AG09319 (cell line): Measurements from ENCODE around the gene UBR7.

Source experiments
- DNase-seq: peaks from one replicate; pipeline ENCODE4 v3.0.0-alpha.2; 2010; ENCODE audit warnings: low read depth; ENCODE audit errors: extremely low read depth
- TF ChIP-seq, protein P1 (sequence below): IDR thresholded peaks from 2 replicates; pipeline ENCODE4 v1.5.1; 2011; ENCODE audit warnings: low read depth, mild to moderate bottlenecking, inconsistent platforms, low read length, moderate library complexity

The UBR7 gene

DNA sequence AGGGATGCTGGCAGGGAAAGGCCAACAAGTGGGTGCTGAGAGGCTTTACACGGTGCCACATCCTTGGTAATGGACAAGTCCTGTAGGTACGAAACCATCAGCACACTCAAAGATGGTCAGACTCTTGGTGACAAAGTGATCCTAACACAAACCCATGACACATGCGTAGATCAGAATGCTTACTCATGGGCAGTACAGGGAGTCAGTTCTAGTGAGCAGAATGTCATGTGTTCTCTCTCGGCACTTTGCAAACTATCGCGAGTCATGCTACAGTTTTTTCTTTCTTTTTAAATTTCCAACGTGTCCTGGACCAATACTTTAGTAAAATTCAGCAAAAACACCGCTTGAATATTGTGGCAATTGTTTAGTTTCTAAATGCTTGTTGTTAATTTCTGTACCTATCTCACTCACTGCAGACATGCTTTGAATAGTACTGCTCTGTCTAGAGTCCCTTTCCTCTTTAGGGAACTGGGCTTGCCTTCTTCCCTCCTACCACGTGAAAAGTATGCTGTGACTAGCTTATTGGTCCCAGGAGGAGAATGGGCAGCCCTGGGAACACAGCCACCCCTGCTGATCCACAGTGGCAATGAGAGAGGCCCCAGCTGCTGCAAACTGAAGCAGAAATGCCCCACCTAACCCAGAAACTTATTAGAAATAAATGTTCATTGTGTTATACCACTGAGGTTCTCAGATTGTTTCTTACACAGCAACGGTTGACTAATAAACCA lies 62.4 kb downstream of the UBR7 start:
- no peak for DNase-seq
- TF ChIP-seq, protein P1, sequence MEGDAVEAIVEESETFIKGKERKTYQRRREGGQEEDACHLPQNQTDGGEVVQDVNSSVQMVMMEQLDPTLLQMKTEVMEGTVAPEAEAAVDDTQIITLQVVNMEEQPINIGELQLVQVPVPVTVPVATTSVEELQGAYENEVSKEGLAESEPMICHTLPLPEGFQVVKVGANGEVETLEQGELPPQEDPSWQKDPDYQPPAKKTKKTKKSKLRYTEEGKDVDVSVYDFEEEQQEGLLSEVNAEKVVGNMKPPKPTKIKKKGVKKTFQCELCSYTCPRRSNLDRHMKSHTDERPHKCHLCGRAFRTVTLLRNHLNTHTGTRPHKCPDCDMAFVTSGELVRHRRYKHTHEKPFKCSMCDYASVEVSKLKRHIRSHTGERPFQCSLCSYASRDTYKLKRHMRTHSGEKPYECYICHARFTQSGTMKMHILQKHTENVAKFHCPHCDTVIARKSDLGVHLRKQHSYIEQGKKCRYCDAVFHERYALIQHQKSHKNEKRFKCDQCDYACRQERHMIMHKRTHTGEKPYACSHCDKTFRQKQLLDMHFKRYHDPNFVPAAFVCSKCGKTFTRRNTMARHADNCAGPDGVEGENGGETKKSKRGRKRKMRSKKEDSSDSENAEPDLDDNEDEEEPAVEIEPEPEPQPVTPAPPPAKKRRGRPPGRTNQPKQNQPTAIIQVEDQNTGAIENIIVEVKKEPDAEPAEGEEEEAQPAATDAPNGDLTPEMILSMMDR, result no peak

DNA sequence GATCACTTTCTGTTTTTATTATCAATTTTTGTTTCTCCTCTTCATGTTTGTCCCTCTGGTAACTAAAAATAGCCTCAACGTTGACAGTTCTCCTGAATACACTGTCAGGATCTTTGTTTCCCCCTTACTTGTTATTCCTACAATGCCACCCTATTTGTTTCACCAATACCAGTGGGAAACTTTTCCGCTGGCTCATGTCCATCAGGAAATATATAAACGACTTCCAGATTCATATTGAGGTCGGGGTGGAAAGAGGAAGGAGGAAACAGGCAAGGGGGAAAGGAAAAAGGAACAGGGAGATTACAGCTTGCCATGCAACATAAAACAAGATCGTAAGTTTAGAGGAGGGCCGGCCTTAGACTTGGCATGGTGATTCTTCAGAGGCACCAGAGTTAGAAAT lies 64.1 kb downstream of the UBR7 start:
- TF ChIP-seq, protein P1, result no peak
- DNase-seq, result no peak

DNA sequence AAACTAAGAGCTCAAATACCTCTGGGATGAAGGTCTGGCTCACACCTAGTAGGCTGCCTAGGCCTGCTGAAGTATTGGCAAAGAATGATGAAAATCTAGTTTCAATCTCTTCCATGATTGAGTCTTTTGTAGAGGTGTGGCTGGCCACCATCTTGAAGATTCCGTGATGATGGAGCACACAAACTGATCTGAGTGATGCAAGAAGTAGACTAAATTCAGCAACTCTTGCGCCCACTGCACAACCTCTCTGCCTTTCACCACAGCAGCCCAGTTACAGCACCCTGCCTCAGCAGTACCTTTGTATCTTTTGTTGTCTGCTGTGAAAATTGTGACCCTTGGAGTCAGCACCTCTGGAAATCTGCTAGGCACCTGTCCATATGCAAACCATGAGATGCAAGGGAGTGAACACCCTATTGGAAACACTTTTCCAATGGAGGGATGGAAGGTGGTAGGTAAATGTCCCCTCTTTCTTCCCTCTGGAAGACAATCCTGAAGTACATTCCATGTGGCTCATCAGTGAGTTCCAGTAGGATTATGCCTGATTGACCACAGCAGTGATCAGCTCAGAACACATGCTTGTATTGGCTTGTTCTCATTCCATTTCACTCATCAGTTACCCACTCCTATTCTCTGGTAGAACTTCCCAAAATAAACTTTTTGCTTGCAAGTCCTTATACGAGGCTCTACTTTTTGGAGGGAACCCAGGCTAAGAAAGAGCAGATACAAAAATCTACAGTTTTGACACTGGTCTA lies 67.2 kb downstream of the UBR7 start:
- no peak for DNase-seq
- TF ChIP-seq, protein P1, result no peak

DNA sequence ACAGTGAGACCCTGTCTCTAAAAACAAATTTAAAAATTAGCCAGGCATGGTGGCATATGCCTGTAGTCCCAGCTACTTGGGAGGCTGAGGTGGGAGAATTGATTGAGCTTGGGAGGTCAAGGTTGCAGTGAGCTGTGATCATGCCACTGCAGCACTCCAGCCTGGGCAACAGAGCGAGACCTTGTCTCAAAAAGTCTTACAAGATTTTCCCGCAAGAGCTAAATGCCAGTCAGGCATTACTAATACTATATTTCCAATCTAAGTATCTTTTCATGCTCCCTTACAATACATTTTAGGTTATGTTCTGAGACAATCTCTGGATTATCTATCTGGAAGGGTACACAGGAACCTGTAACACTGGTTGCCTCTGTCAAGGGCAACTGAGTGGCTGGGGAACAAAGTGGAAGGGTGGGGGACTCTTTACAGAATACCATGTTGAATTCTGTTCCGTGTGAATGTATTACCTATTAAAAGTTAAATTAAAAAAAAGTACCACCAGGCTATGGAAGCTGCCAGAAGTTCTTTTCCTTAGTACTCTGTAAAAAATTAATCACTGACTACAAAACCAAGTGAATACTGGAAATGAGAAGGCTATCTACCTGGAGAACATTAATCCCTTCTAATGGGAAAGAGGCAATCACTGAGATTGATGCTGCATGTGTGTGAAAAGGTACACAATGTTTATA lies 69.1 kb downstream of the UBR7 start:
- no peak for DNase-seq
- TF ChIP-seq, protein P1, result no peak
